Activated T-cell treated with anti-CD3 and anti-CD28 coated beads, Interleukin-2, amount 50 U/mL, for 1 hour (primary cell): Measurements from ENCODE around the gene BLTP2.

Experiments used
- DNase-seq: peaks from one replicate; pipeline ENCODE4 v3.0.0-alpha.2; 2020

BLTP2 gene

DNA sequence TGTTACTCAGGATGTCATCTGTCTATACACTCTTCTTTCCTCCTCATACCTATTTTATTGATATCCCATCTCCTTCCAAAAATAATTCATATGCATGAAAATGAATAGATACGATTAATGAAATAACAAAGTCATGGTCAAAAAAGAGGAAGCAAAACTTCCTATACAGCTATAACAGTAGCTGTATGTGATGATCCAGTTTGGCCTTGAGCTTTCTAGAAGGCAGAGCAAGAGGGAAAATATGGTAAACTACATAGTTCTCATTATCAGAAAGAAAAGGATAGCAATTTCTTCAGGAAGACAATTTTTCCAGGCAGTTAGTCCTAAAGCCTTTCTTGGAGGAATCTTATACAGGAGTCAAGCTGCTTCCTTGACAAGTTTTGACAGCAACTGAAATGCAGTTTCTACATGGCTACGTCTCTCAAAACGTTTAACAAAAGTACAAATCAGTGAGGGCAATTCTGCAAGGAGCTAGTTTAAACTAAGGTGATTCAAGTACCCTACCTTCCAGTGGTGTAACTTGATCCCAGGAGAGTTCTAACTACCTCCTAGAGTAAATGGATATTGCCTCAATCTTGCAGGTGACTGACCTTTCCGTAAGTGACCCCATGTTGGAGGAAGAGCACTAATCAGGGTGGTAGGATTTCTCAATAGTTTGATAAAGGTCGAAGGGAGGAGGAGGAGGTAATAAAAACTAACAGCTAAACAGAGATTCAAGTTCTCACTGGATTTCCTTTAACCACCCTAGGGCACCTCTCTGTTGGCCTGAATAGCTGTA is 47.2 kb downstream of the BLTP2 start:
- no peak for DNase-seq
